H1 (cell line): ENCODE data around the gene ZXDC. TPM values are rescaled to one million over a fixed set of nuclear protein-coding genes. Genes with fewer than 3 reads are reported as not detected.

Experiments used
- CBX8 ChIP-seq: fragments of 300-800, 300-1000 bp; sonication (generic); IDR thresholded peaks from 2 replicates; pipeline ENCODE4 v1.7.1; 2016; ENCODE audit warnings: low read depth, low read length, borderline replicate concordance
- GTF2F1 ChIP-seq: IDR thresholded peaks from 2 replicates; pipeline ENCODE4 v1.6.1; 2012; ENCODE audit warnings: low read depth, low read length, improper control_type of control experiment, borderline replicate concordance
- KDM1A ChIP-seq: fragments of 200-600, 300-600 bp; sonication (generic); IDR thresholded peaks from 2 replicates; pipeline ENCODE4 v1.7.1; 2016; ENCODE audit warnings: mild to moderate bottlenecking, low read length, borderline replicate concordance
- PHF8 ChIP-seq: fragments of 200-600 bp; sonication (generic); conservative IDR thresholded peaks from 2 replicates; pipeline ENCODE4 v1.7.1; 2012; ENCODE audit warnings: low read depth, mild to moderate bottlenecking, inconsistent platforms, low read length, moderate library complexity
- RFX5 ChIP-seq: IDR thresholded peaks from 2 replicates; pipeline ENCODE4 v1.6.1; 2011; ENCODE audit warnings: low read depth, low read length, improper control_type of control experiment, borderline replicate concordance
- SIX5 ChIP-seq: IDR thresholded peaks from 2 replicates; pipeline ENCODE4 v1.6.1; 2011; ENCODE audit warnings: mild to moderate bottlenecking, low read depth, low read length
- SUZ12 ChIP-seq: fragments of 200-600 bp; sonication (generic); IDR thresholded peaks from 2 replicates; pipeline ENCODE4 v1.6.1; 2012; ENCODE audit warnings: mild to moderate bottlenecking, inconsistent platforms, low read length, moderate library complexity, mixed read lengths
- ZNF274 ChIP-seq: IDR thresholded peaks from 2 replicates; pipeline ENCODE4 v1.7.0; 2012; ENCODE audit warnings: low read length, borderline replicate concordance; ENCODE audit errors: extremely low read depth
- polyA plus RNA-seq, 7 experiments: library from polyadenylated mRNA; depleted of rRNA in 3 of 7; stranded (reverse) in 5 of 7; unstranded in 2 of 7; fragments of >200 nt in 5 of 7; fragments of 200-250 nt in 2 of 7; gene quantifications; 1 replicate in 5 of 7; 2 replicates in 1 of 7; 4 replicates in 1 of 7; pipeline versions ENCODE4 v1.2.1 to v1.2.3, GENCODE V29; 2011 to 2013; ENCODE audit warnings: missing spikeins in 2 of 7, mixed read lengths in 2 of 7
- total RNA-seq: library from RNA; stranded (reverse); fragmentation: NEBNext Ultra II Directional; extraction: Animal tissue kit (Norgen Biotek cat#: 25700); gene quantifications from 2 replicates; pipeline ENCODE4 v1.2.1, GENCODE V29; 2021
- TF ChIP-seq, protein P1 (sequence below): IDR thresholded peaks from 2 replicates; pipeline ENCODE4 v1.6.1; 2012; ENCODE audit warnings: inconsistent platforms

Gene ZXDC
- total and polyA plus RNA-seq, 2 of the 8 experiments (the other 6 are each of a cell fraction or from before 2014, with no cell fraction given): 12.7 to 24.3 TPM

DNA sequence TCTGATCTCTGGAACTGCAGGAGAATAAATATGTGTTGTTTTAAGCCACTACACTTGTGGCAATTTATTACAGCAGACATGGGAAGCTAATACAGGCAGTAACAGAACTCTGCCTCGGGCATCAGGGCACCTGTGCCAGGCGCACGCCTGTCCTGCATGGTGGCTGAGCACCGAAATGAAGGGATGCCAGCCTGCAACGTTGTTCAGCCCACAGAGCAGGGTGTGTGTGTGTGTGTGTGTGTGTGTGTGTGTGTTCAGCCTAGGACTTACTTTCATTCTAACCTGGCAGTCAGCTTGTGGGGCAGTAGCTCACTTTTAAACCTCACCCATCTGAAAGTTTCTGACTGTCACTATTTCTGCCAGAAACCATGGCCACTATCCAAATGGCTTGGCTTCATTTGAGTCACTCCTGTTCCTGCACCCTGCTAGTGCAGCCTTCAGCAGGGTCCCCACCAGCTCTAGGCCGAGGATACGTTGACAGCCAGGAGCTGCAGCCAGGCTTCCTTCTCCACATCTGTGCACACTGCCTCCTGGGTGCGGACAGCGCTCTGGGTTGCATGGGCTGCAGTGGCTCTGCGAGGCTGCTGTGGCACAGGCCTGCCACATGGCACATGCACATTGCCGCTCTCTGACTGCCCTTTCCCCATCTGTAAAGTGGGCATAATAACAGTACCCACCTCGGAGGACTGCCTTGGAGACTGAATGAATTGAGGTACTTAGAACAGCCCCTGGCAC is 37.4 kb upstream of the ZXDC start (continued):
- TF ChIP-seq PHF8: no peak
- TF ChIP-seq ZNF274: no peak
- TF ChIP-seq RFX5: no peak
- no peak for TF ChIP-seq SUZ12
- TF ChIP-seq, protein P1, sequence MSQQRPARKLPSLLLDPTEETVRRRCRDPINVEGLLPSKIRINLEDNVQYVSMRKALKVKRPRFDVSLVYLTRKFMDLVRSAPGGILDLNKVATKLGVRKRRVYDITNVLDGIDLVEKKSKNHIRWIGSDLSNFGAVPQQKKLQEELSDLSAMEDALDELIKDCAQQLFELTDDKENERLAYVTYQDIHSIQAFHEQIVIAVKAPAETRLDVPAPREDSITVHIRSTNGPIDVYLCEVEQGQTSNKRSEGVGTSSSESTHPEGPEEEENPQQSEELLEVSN: no peak
- no peak for TF ChIP-seq KDM1A
- no peak for TF ChIP-seq SIX5
- no peak for TF ChIP-seq GTF2F1
- TF ChIP-seq CBX8: no peak
- TF ChIP-seq, all 59 proteins: peak for 0
